BJ (cell line): Measurements from ENCODE around the gene TBK1. TPM values are rescaled to one million over a fixed set of nuclear protein-coding genes. Genes with fewer than 3 reads are reported as not detected.

Experiments used
- CTCF ChIA-PET: fragments of 350-600 bp; formaldehyde crosslinking; extraction: SDS; loops from one replicate; lab custom pipeline; 2021; ENCODE audit warnings: antibody characterized with exemption, inconsistent platforms; lab: Yijun Ruan, JAX
- POLR2A ChIA-PET: fragments of 300-600 bp; sonication (Branson Sonifier 250); formaldehyde crosslinking; extraction: SDS; loops from one replicate; lab custom pipeline; 2021; ENCODE audit warnings: antibody characterized with exemption; lab: Charles Lee
- DNase-seq: peaks from one replicate; pipeline ENCODE4 v3.0.0-alpha.2; 2011; ENCODE audit warnings: low read depth
- H3K27me3 ChIP-seq: 2 replicates; pipeline ENCODE4 v1.6.0; 2011; ENCODE audit warnings: low read length; ENCODE audit not compliant: control insufficient read depth, insufficient read depth
- H3K36me3 ChIP-seq: 2 replicates; pipeline ENCODE4 v1.5.1; 2011; ENCODE audit warnings: low read length; ENCODE audit not compliant: control insufficient read depth, insufficient read depth
- H3K4me3 ChIP-seq: 2 replicates; pipeline ENCODE4 v1.5.1; 2011; ENCODE audit warnings: low read depth, mild to moderate bottlenecking, control low read depth, low read length
- polyA minus RNA-seq: library from RNA; depleted of rRNA, polyadenylated mRNA; stranded (reverse); fragments of >200 nt; gene quantifications from 2 replicates; pipeline ENCODE4 v1.2.3, GENCODE V29; 2011; rRNA and poly(A)+ RNA removed
- polyA plus RNA-seq: library from polyadenylated mRNA; depleted of rRNA; stranded (reverse); fragments of >200 nt; gene quantifications from 2 replicates; pipeline ENCODE4 v1.2.3, GENCODE V29; 2011; rRNA removed
- TF ChIP-seq, protein P1 (sequence below): IDR thresholded peaks from 2 replicates; pipeline ENCODE4 v1.5.1; 2011; ENCODE audit warnings: low read depth, mild to moderate bottlenecking, control low read depth, inconsistent platforms, low read length, moderate library complexity; ENCODE audit not compliant: insufficient read depth

Gene TBK1
- 5.7 and 15.0 TPM in 2 replicates for polyA plus RNA-seq
- 4.1 and 5.6 TPM in 2 replicates for polyA minus RNA-seq

DNA sequence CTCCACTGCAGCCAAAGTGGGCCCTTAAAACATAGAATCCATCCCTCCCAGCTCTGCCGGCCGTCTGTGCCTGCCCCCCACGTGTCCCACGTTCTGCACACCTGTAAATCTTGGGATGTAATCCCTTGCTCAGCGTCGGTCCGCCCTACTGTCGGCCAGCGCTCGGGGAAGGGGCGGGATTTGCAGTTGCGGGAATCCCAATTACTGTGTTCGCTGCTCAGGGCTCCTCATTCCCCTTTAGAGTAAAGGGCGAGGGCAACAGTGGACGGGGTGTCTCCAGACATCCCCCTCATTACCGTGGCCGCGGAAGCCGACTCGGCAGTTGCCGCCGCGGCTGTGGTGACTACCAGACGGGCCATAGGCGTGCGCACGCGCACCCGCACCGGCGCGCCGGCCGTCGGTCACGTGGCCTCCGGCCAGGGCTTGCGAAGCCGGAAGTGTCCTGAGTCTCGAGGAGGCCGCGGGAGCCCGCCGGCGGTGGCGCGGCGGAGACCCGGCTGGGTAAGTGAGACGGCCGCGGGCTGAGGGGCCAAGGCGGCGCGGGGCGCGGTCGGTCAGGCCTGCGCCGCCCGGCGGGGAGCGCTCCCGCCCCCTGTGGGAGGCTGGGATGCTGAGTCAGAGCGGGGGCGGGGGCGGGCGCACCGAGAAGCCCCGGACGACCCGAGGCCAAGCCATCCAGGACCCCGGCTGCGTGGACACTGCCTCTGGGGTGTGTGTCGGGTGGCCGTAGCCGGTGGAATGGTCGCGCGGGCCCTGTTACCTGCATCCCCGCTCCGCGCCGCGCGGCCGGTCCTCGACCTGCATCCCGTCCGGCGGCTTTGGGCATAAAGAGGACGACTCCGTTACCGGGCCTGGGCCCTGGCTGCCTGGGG is at the start of gene TBK1:
Gene TBK1, plus strand, starts transcription at position 434 of the 872 bp plus-strand sequence. CDS start 3,751 bp downstream, outside the sequence.
- Histone ChIP-seq H3K4me3 (peak within 1 kb of the TSS; percentile 92), H3K36me3 (peaks cover 5% of the 10 kb centered on the region), H3K27me3 (no peaks in the 10 kb centered on the region)
- DNase-seq, result peak; percentile 45
- ChIA-PET POLR2A (no interaction called here), CTCF (no interaction called here)
- TF ChIP-seq, protein P1, sequence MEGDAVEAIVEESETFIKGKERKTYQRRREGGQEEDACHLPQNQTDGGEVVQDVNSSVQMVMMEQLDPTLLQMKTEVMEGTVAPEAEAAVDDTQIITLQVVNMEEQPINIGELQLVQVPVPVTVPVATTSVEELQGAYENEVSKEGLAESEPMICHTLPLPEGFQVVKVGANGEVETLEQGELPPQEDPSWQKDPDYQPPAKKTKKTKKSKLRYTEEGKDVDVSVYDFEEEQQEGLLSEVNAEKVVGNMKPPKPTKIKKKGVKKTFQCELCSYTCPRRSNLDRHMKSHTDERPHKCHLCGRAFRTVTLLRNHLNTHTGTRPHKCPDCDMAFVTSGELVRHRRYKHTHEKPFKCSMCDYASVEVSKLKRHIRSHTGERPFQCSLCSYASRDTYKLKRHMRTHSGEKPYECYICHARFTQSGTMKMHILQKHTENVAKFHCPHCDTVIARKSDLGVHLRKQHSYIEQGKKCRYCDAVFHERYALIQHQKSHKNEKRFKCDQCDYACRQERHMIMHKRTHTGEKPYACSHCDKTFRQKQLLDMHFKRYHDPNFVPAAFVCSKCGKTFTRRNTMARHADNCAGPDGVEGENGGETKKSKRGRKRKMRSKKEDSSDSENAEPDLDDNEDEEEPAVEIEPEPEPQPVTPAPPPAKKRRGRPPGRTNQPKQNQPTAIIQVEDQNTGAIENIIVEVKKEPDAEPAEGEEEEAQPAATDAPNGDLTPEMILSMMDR, result no peak

DNA sequence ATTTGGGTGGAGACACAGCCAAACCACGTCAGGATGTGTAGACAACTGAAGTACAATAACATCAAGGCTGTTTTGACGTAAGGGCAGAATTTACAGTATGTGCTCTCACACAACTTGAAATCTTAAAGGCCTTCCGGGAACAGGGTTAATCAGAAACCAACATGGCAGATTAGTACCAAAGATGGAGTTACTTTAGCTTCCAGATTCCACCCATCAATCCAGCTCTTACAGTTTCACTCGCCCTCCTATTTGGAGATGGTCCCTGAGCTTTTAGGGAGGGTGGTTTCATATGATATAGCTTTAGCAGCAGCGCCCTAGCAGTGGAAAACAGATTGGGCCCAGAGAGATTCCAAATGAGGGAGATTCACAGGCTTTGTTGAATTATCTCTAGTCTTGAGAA is 49.7 kb upstream of the TBK1 start:
- no peak for DNase-seq
- ChIA-PET POLR2A (no interaction called here), CTCF (no interaction called here)
- TF ChIP-seq, protein P1, result no peak
- Histone ChIP-seq H3K27me3 (no peaks in the 10 kb centered on the region), H3K4me3 (no peak overlapping the region), H3K36me3 (no peaks in the 10 kb centered on the region)

DNA sequence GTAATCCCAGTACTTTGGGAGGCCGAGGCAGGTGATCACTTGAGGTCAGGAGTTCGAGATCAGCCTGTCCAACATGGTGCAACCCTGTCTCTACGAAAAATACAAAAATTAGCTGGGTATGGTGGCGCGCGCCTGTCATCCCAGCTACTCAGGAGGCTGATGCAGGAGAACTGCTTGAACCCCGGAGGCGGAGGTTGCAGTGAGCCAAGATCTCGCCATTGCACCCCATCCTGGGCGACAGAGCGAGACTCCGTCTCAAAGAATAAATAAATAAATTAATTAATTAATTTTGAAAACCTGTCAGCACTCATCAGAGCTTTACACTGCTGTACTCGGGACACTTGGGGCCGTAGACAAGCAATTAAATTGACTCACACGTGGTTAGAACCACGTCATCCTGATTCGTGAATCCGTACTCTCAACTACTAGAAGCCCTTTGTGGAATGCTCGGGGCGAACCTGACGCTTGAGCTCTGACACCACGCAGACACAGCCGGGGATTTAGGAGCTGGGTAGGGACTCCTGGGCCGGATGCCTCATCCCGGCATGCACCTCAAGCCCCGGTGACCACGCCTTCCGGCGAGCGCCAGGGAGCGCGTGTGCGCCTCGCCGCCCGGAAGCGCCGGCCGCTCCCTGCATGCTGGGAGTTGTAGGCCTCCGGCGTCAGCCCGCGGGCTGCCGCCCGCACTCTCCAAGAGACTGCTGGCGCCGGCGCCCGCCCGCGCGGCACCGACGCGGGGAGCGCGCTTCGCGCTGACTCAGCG is 48.0 kb upstream of the TBK1 start, which contains the start of gene XPOT:
Gene XPOT, plus strand, starts transcription at position 686 of the 763 bp plus-strand sequence. CDS start 5,644 bp downstream, outside the sequence.
- peak within 1 kb of the TSS; percentile 88 for H3K4me3 ChIP-seq
- H3K27me3 ChIP-seq, result no peaks in the 10 kb centered on the region
- ChIA-PET CTCF (interaction anchor here (1.0 to 1.1 kb wide), 2 partner anchors 27 to 147 kb away, joined by 3 to 6 read pairs; no protein-coding TSS in a partner anchor), POLR2A (interaction anchor here (0.6 kb wide), 1 partner anchor 10 kb away, joined by 10 read pairs; no protein-coding TSS in a partner anchor)
- peak; percentile 87 for DNase-seq
- TF ChIP-seq, protein P1, result no peak
- no peaks in the 10 kb centered on the region for H3K36me3 ChIP-seq

DNA sequence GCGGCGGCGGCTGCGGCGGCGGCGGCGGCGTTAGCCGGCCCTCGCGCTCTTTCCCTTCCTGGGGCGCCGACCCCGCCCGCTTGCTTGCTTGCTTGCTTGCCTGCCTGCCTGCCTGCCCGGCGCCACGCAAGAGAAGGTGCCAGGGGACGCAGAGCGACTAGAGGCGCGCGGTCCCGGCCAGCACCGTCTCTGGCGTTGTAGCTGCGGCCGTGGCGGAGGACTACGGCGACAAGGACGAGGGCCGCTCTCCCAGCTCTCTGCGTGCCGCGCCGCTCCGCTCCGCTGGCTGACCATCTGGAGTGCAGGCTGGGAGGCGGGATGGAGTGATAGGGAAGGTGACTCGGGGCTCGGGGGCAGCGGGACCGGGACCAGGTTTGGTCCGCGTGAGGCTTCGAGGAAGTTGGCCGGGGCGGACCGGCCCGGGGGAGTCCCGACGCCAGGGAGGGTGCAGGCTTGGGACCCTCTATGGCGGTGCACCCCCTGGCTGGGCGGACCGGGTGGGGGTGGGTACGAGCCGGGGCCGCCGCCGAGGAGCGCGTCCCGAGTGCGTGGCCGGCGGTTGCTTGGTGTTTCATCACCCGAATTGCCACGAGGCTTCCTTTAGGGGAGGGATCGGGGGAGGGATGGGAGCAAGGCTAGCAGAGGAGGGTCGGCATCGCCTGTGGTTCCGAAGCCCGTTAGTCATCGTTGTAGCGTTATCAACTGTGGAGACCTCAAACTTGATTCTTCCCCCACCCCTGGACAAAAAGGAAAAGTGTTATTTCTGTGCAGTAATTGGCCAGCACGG is 47.3 kb upstream of the TBK1 start:
- no peaks in the 10 kb centered on the region for H3K27me3 ChIP-seq
- TF ChIP-seq, protein P1, result no peak
- H3K36me3 ChIP-seq, result no peaks in the 10 kb centered on the region
- CTCF ChIA-PET, result interaction anchor here (1.1 kb wide), 1 partner anchor 148 kb away, joined by 6 read pairs; no protein-coding TSS in a partner anchor
- peak; percentile 37 for DNase-seq
- POLR2A ChIA-PET, result interaction anchor here (0.6 kb wide), 1 partner anchor 11 kb away, joined by 10 read pairs; no protein-coding TSS in a partner anchor
- peak overlapping the region; percentile 88 for H3K4me3 ChIP-seq
